RWPE2 (cell line): ENCODE measurements around the gene FBRSL1.

ENCODE experiments used
- ATAC-seq: fragments of 200-7000 bp; cut with Tn5 transposase; 3 replicates; pipeline ENCODE4 v1.9.1; 2021; ENCODE audit warnings: low read depth
- DNase-seq: peaks from one replicate; pipeline ENCODE4 v3.0.0-alpha.2; 2020; ENCODE audit warnings: low spot score
- H3K27ac ChIP-seq: fragments of 450-650 bp; 2 replicates; pipeline ENCODE4 v1.5.1; 2017; ENCODE audit warnings: mild to moderate bottlenecking; ENCODE audit not compliant: poor library complexity, severe bottlenecking
- H3K27me3 ChIP-seq: fragments of 250-450 bp; sonication (Bioruptor Pico); 2 replicates; pipeline ENCODE4 v1.5.1; 2021; ENCODE audit warnings: mild to moderate bottlenecking, moderate library complexity; ENCODE audit not compliant: insufficient read depth, poor library complexity, severe bottlenecking
- H3K36me3 ChIP-seq: fragments of 250-450 bp; sonication (Bioruptor Pico); 2 replicates; pipeline ENCODE4 v1.5.1; 2020; ENCODE audit warnings: low read depth, mild to moderate bottlenecking, moderate library complexity
- H3K4me1 ChIP-seq: fragments of 250-450 bp; sonication (Bioruptor Pico); 2 replicates; pipeline ENCODE4 v1.5.1; 2021; ENCODE audit warnings: mild to moderate bottlenecking, moderate library complexity; ENCODE audit not compliant: insufficient read depth, poor library complexity, severe bottlenecking
- H3K4me3 ChIP-seq: fragments of 250-450 bp; sonication (Bioruptor Pico); 2 replicates; pipeline ENCODE4 v1.5.1; 2021; ENCODE audit warnings: mild to moderate bottlenecking, moderate library complexity; ENCODE audit not compliant: severe bottlenecking
- H3K9me3 ChIP-seq: fragments of 250-450 bp; sonication (Bioruptor Pico); 2 replicates; pipeline ENCODE4 v1.5.1; 2021; ENCODE audit warnings: mild to moderate bottlenecking, moderate library complexity; ENCODE audit not compliant: severe bottlenecking
- CTCF ChIP-seq: fragments of 450-650 bp; IDR thresholded peaks from one replicate; pipeline ENCODE4 v1.5.1; 2017; ENCODE audit warnings: mild to moderate bottlenecking, moderate library complexity; ENCODE audit not compliant: poor library complexity, severe bottlenecking

FBRSL1 gene

GRCh38 chr12:132451172-132451835 lies 38.6 kb upstream of the FBRSL1 start:
- Histone ChIP-seq H3K36me3 (no peaks in the 10 kb centered on the region), H3K9me3 (no peaks in the 10 kb centered on the region), H3K27ac (no peak overlapping the region), H3K4me1 (peaks cover 3% of the 10 kb centered on the region), H3K27me3 (no peaks in the 10 kb centered on the region), H3K4me3 (no peak overlapping the region)
- DNase-seq (peak; percentile 48), ATAC-seq (no peak)
- no peak for TF ChIP-seq CTCF

GRCh38 chr12:132451836-132452195 lies 38.1 kb upstream of the FBRSL1 start:
- Histone ChIP-seq H3K27me3 (no peaks in the 10 kb centered on the region), H3K9me3 (no peaks in the 10 kb centered on the region), H3K4me3 (no peak overlapping the region), H3K36me3 (no peaks in the 10 kb centered on the region), H3K27ac (no peak overlapping the region), H3K4me1 (peaks cover 3% of the 10 kb centered on the region)
- no peak for TF ChIP-seq CTCF
- ATAC-seq, result no peak
- DNase-seq, result peak; percentile 52

- TF ChIP-seq CTCF, result no peak
- H3K27ac ChIP-seq, result no peak overlapping the region
- DNase-seq (peak; percentile 36), ATAC-seq (no peak)
- H3K27me3 ChIP-seq, result no peaks in the 10 kb centered on the region
- H3K36me3 ChIP-seq, result no peaks in the 10 kb centered on the region
- peaks cover 3% of the 10 kb centered on the region for H3K4me1 ChIP-seq
- no peak overlapping the region for H3K4me3 ChIP-seq
- H3K9me3 ChIP-seq, result no peaks in the 10 kb centered on the region
Observed at GRCh38 chr12:132452596-132453350, 37.2 kb upstream of the FBRSL1 start.

GRCh38 chr12:132453361-132454192 lies 36.4 kb upstream of the FBRSL1 start:
- Histone ChIP-seq H3K4me1 (peaks cover 3% of the 10 kb centered on the region), H3K27me3 (no peaks in the 10 kb centered on the region), H3K9me3 (no peaks in the 10 kb centered on the region), H3K36me3 (no peaks in the 10 kb centered on the region), H3K4me3 (no peak overlapping the region), H3K27ac (no peak overlapping the region)
- ATAC-seq (peak; percentile 83), DNase-seq (peak; percentile 51)
- no peak for TF ChIP-seq CTCF
